Colonic mucosa (tissue), 2 donors: ENCODE data around the gene ANXA8L1. TPM values are rescaled to one million over a fixed set of nuclear protein-coding genes. Genes with fewer than 3 reads are reported as not detected.

Source experiments
- total RNA-seq, 2 donors: library from RNA; stranded (reverse); fragmentation: NEBNext Ultra II Directional in 1 of 2; extraction: Animal tissue kit (Norgen Biotek cat#: 25700) in 1 of 2; gene quantifications; one replicate each; pipeline ENCODE4 v1.2.1, GENCODE V29; 2021
- donor health status: DM: no; HTN: no; CAD: no.
- donor health status: DM: no; HTN: no; CAD: no.

Gene ANXA8L1
- total RNA-seq, 2 donors from 2014 or later: not detected

Other genes with a start within 250 kb of the ANXA8L1 start
- gene ANTXRL, start 88.8 kb upstream of the ANXA8L1 start, total RNA-seq: not detected
- gene NPY4R, start 90.2 kb downstream of the ANXA8L1 start, total RNA-seq: 1 to 10 TPM; 6.3 to 9.3 TPM
- gene GPRIN2, start 180.9 kb downstream of the ANXA8L1 start, total RNA-seq: 10 to 100 TPM; 32.3 to 34.4 TPM
- gene SYT15, start 203.4 kb downstream of the ANXA8L1 start, total RNA-seq: 1 to 10 TPM in 1 of 2 donors, under 1 TPM in 1; 0.62 to 1.2 TPM